KMS-11 (cell line): Measurements from ENCODE around the gene GULP1.

Experiments used
- H2AFZ ChIP-seq: fragments of 200-600 bp; sonication (generic); 2 replicates; pipeline ENCODE4 v1.6.1; 2016; ENCODE audit warnings: antibody characterized with exemption, mixed run types, low read depth
- H3K27ac ChIP-seq: fragments of 200-600 bp; sonication (generic); 2 replicates; pipeline ENCODE4 v1.6.1; 2016; ENCODE audit warnings: mild to moderate bottlenecking, mixed run types
- H3K27me3 ChIP-seq: fragments of 200-600 bp; sonication (generic); 2 replicates; pipeline ENCODE4 v1.6.1; 2017; ENCODE audit warnings: mild to moderate bottlenecking, low read depth, mixed run types, moderate library complexity; ENCODE audit not compliant: insufficient read depth
- H3K36me3 ChIP-seq: fragments of 200-600 bp; sonication (generic); 2 replicates; pipeline ENCODE4 v1.6.1; 2017; ENCODE audit warnings: mild to moderate bottlenecking, mixed run types; ENCODE audit not compliant: insufficient read depth
- H3K4me1 ChIP-seq: fragments of 200-600 bp; sonication (generic); 2 replicates; pipeline ENCODE4 v1.6.1; 2016; ENCODE audit warnings: mild to moderate bottlenecking, low read depth, mixed run types; ENCODE audit not compliant: poor library complexity, severe bottlenecking
- H3K4me2 ChIP-seq: fragments of 200-600 bp; sonication (generic); 2 replicates; pipeline ENCODE4 v1.7.0; 2016; ENCODE audit warnings: mild to moderate bottlenecking, mixed run types
- H3K4me3 ChIP-seq: fragments of 200-600 bp; sonication (generic); IDR thresholded peaks from 2 replicates; pipeline ENCODE4 v1.6.1; 2017; ENCODE audit warnings: low read depth, low read length, mixed read lengths; ENCODE audit not compliant: insufficient read depth
- H3K79me2 ChIP-seq: fragments of 200-600 bp; sonication (generic); 2 replicates; pipeline ENCODE4 v1.6.1; 2016; ENCODE audit warnings: low read depth, mixed run types; ENCODE audit not compliant: insufficient read depth
- H3K9ac ChIP-seq: fragments of 200-600 bp; sonication (generic); 2 replicates; pipeline ENCODE4 v1.6.1; 2016; ENCODE audit warnings: mild to moderate bottlenecking, mixed run types
- H4K20me1 ChIP-seq: fragments of 200-600 bp; sonication (generic); 2 replicates; pipeline ENCODE4 v1.6.1; 2016; ENCODE audit warnings: mild to moderate bottlenecking, mixed run types; ENCODE audit not compliant: insufficient read depth
- CTCF ChIP-seq: fragments of 200-600 bp; sonication (generic); conservative IDR thresholded peaks from 2 replicates; pipeline ENCODE4 v1.6.1; 2017; ENCODE audit warnings: low read depth, mild to moderate bottlenecking, antibody characterized with exemption, low read length, moderate library complexity, mixed read lengths

The GULP1 gene

GRCh38 chr2:188340257-188340656, 48.6 kb downstream of the GULP1 start:
- no peak overlapping the region for H3K27ac ChIP-seq
- H4K20me1 ChIP-seq: no peaks in the 10 kb centered on the region
- H3K4me1 ChIP-seq: no peaks in the 10 kb centered on the region
- no peak overlapping the region for H3K4me2 ChIP-seq
- no peaks in the 10 kb centered on the region for H3K36me3 ChIP-seq
- H3K27me3 ChIP-seq: no peaks in the 10 kb centered on the region
- no peaks in the 10 kb centered on the region for H3K79me2 ChIP-seq
- no peak for TF ChIP-seq CTCF
- H3K9ac ChIP-seq: no peak overlapping the region
- H2AFZ ChIP-seq: no peak overlapping the region
- H3K4me3 ChIP-seq: no peak overlapping the region

- H3K4me1 ChIP-seq: no peaks in the 10 kb centered on the region
- no peak for TF ChIP-seq CTCF
Measured at GRCh38 chr2:188345020-188345419, 53.3 kb downstream of the GULP1 start.

GRCh38 chr2:188345426-188345825, 53.8 kb downstream of the GULP1 start:
- no peak overlapping the region for H3K27ac ChIP-seq
- no peaks in the 10 kb centered on the region for H3K79me2 ChIP-seq
- H2AFZ ChIP-seq: no peak overlapping the region
- H3K9ac ChIP-seq: no peak overlapping the region
- H3K36me3 ChIP-seq: no peaks in the 10 kb centered on the region
- H3K4me1 ChIP-seq: no peaks in the 10 kb centered on the region
- no peak overlapping the region for H3K4me2 ChIP-seq
- no peaks in the 10 kb centered on the region for H4K20me1 ChIP-seq
- no peak overlapping the region for H3K4me3 ChIP-seq
- no peaks in the 10 kb centered on the region for H3K27me3 ChIP-seq
- TF ChIP-seq CTCF: no peak

More at GRCh38 chr2:188345020-188345419, 53.3 kb downstream of the GULP1 start:
- Histone ChIP-seq H3K4me3 (no peak overlapping the region), H3K4me2 (no peak overlapping the region), H3K27me3 (no peaks in the 10 kb centered on the region), H4K20me1 (no peaks in the 10 kb centered on the region), H3K79me2 (no peaks in the 10 kb centered on the region), H3K36me3 (no peaks in the 10 kb centered on the region), H3K9ac (no peak overlapping the region), H2AFZ (no peak overlapping the region), H3K27ac (no peak overlapping the region)

- Histone ChIP-seq H4K20me1 (no peaks in the 10 kb centered on the region), H3K4me1 (no peaks in the 10 kb centered on the region), H3K9ac (no peak overlapping the region), H2AFZ (no peak overlapping the region), H3K27me3 (no peaks in the 10 kb centered on the region), H3K27ac (no peak overlapping the region), H3K79me2 (no peaks in the 10 kb centered on the region), H3K4me2 (no peak overlapping the region), H3K36me3 (no peaks in the 10 kb centered on the region), H3K4me3 (no peak overlapping the region)
- TF ChIP-seq CTCF: no peak
Measured at GRCh38 chr2:188345831-188346458, 54.3 kb downstream of the GULP1 start.
